ENCODE measurements around the gene BRF1.

Gene BRF1

DNA sequence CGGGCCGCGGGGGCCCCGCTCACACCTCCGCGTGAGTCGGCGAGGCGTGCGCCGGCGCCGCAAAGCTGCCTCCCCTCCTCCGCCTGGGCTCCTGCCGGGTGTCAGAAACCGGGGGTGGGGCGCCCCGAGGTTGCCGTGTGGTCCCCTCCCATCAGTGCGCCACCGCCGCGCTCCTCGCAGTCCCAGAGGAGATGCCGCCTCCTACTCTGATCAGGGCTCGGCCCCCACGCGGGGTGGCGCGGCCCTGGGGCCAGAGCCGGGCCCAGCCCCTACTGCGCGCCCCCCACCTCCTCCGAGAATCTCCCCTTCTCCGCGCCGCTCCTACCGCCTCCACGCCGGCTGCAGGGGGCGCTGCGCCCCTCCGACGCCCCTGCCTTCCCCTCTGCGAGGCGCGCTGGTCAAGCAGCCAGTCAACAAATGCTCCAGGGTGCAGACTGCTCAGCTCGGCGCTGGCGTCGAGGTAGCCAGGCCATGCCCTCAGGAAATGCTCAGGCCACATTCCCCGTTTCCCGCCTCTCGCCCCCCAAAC lies 131.8 kb downstream of the BRF1 start:
- no peak for DNase-seq (ENCODE audit: low read depth in 2 of 2)
- TF ChIP-seq, protein P1, sequence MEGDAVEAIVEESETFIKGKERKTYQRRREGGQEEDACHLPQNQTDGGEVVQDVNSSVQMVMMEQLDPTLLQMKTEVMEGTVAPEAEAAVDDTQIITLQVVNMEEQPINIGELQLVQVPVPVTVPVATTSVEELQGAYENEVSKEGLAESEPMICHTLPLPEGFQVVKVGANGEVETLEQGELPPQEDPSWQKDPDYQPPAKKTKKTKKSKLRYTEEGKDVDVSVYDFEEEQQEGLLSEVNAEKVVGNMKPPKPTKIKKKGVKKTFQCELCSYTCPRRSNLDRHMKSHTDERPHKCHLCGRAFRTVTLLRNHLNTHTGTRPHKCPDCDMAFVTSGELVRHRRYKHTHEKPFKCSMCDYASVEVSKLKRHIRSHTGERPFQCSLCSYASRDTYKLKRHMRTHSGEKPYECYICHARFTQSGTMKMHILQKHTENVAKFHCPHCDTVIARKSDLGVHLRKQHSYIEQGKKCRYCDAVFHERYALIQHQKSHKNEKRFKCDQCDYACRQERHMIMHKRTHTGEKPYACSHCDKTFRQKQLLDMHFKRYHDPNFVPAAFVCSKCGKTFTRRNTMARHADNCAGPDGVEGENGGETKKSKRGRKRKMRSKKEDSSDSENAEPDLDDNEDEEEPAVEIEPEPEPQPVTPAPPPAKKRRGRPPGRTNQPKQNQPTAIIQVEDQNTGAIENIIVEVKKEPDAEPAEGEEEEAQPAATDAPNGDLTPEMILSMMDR (IDR thresholded peaks at IDR 0.05; ENCODE audit: low read depth, low read length): peak; percentile 30
- no peak overlapping the region for H3K4me3 ChIP-seq (replicated peaks in 1 of 2; ENCODE audit: low read depth in 2 of 2, low read length in 2 of 2)

DNA sequence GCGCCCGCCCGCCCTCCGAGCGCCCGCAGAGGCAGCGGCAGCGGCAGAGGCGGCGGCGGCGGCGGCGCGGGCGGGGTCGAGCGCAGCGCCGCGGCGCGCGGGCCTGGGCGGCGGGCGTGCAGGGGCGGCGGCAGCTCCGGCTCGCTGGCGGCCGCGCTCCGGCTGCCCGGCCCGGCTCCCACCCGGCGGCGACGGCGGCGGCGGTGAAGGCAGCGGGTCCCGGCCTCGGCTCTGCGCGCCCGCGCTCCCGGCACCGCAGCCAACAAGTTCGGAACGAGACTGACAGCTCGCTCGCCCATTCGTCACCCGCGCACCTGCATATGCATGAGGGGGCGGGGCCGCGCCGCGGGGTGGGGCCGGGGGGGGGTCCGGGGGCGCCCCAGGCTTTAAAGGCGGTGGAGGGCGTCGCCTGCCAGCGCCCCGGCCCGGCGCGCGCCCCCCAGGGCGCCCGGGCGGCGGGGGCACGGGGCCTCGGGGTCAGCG lies 132.3 kb downstream of the BRF1 start, which contains the start of gene JAG2:
JAG2 (minus strand) TSS at position 281 of the 483 bp plus-strand sequence. CDS start 356 bp downstream, outside the sequence.
- peak in 1 of 2 donors; percentile 36 for DNase-seq (ENCODE audit: low read depth in 2 of 2)
- TF ChIP-seq, protein P1 (IDR thresholded peaks at IDR 0.05; ENCODE audit: low read depth, low read length): no peak
- H3K4me3 ChIP-seq (replicated peaks in 1 of 2; ENCODE audit: low read depth in 2 of 2, low read length in 2 of 2): no peak within 1 kb of the TSS

DNA sequence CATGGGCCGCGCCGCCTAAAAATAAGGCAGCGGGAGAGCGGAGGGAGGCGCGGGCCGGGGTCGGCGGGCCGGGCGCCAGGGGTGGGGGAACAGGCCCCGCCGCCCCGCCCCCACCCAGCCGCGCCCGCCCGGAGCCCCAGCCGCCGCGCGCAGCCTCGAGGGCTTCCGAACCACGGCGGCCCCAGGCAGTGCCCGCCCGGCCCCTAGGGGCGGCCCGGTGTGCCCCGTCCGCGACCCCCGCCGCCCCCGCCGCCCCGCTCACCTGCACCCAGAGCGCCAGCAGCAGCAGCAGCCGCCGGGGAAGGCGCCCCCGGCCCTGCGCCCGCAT lies 132.7 kb downstream of the BRF1 start:
- H3K4me3 ChIP-seq (replicated peaks in 1 of 2; ENCODE audit: low read depth in 2 of 2, low read length in 2 of 2): no peak overlapping the region
- TF ChIP-seq, protein P1 (IDR thresholded peaks at IDR 0.05; ENCODE audit: low read depth, low read length): no peak
- no peak for DNase-seq (ENCODE audit: low read depth in 2 of 2)

DNA sequence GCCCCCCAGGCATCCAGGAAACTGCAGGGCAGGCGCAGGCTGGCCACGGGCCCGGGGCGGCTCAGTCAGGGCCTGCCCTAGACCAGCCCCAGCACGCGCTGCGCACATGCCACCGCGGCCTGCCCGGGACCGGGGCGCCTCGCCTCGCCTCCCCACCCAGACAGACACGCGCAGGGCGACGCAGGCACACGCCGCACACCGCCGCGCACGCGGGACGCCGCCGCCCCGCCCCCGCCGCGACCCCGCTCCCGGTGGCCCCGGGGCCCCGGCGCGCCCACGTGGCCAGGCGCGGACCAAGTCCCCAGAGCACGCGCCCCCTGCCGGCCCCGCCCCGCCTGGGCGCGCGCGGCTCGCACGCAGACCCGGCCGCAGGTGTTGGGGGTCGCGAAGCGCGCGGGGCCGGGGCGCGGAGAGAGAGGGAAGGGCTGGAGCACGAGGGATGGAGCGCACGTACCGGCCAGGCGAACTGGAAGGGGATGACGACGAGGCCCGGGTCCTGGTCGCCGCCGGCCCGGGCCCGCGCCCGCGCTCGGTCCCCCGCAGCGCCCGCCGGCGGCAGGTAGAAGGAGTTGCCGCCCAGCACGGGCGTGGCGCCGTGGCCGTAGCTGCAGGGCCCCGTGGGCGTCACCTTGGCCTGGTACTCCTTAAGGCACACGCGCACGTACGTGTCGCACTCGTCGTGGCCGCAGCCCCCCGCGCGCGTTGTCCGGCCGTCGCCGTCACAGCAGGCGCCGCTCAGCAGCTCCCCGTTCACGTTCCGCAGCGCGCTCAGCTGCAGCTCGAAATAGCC lies 133.3 kb downstream of the BRF1 start:
- no peak for DNase-seq (ENCODE audit: low read depth in 2 of 2)
- H3K4me3 ChIP-seq (replicated peaks in 1 of 2; ENCODE audit: low read depth in 2 of 2, low read length in 2 of 2): no peak overlapping the region
- TF ChIP-seq, protein P1 (IDR thresholded peaks at IDR 0.05; ENCODE audit: low read depth, low read length): no peak

DNA sequence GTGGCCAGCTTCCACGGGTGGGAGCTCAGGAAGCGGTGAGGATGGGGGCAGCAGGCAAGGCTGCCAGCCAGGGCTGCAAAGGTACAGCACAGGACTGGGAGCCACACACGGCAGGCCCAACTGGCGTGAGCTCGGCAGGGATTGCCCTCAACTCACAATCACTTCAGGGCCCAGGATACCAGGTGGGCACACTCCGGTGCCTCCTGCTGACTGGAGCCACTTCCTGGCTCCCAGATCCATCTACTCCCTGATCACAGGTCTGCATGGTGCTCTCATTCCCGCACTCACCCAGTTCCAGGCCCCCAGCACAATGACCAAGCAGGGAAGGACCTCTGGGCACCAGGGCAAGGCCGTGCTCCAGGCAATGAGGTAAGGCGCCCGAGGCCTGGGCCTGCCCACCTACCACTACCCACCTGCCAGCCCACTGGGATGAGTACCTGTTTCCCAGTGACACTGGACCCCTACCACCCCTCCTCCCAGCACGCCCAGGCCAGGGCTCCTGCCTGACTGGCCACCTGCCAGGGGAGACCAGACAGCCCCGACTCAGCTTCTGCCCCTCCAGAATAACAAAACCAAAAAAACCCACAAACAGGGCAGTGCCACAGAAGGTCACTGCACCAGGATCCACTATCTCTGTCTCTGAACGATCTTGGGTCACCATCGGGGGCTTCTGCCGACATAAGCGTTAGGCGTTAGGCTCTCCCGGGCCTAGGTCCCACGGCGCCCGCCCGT lies 134.1 kb downstream of the BRF1 start:
- TF ChIP-seq, protein P1 (IDR thresholded peaks at IDR 0.05; ENCODE audit: low read depth, low read length): no peak
- no peak overlapping the region for H3K4me3 ChIP-seq (replicated peaks in 1 of 2; ENCODE audit: low read depth in 2 of 2, low read length in 2 of 2)
- no peak for DNase-seq (ENCODE audit: low read depth in 2 of 2)

DNA sequence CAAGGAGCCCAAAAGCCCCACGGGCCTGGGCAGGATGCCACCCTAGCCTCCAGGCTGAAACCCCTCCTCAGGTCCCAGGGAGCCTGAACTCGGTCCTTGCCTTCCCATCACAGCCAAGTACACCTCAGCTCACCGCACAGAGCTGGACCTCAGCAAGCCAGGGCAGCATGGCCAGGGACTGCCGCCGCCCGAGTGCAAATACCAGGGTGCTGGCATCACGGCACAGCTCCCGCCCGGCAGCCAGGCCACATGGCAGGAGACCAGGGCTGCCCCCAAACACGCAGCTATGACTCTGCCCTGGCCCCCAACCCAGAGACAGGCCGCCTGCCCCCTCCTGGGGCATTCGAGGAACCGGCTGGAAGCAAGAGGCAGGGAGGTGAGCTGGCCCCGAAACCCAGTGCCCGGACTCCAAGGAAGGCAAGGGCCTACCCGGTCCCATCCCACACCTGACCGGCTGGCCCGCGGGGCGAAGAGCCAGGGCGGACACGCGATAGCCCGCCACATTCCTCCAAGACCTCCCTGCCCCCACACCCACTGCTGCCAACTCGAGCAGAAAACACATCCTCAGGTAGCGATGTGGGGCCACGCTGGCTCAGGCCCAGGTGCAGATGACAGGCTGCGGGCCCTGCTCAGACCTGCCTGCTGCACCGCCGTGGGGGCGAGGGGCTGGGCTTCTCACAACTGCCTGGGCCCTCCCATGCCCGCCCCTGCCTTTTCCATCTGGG lies 134.9 kb downstream of the BRF1 start:
- H3K4me3 ChIP-seq (replicated peaks in 1 of 2; ENCODE audit: low read depth in 2 of 2, low read length in 2 of 2): no peak overlapping the region
- TF ChIP-seq, protein P1 (IDR thresholded peaks at IDR 0.05; ENCODE audit: low read depth, low read length): no peak

More for the DNA sequence above, 134.9 kb downstream of the BRF1 start:
- DNase-seq (ENCODE audit: low read depth in 2 of 2): no peak
